ENCODE measurements around the gene TBXAS1. TPM values are rescaled to one million over a fixed set of nuclear protein-coding genes. Genes with fewer than 3 reads are reported as not detected.

The TBXAS1 gene
- total RNA-seq, 1 donor from 2014 or later, result 4.3 TPM

DNA sequence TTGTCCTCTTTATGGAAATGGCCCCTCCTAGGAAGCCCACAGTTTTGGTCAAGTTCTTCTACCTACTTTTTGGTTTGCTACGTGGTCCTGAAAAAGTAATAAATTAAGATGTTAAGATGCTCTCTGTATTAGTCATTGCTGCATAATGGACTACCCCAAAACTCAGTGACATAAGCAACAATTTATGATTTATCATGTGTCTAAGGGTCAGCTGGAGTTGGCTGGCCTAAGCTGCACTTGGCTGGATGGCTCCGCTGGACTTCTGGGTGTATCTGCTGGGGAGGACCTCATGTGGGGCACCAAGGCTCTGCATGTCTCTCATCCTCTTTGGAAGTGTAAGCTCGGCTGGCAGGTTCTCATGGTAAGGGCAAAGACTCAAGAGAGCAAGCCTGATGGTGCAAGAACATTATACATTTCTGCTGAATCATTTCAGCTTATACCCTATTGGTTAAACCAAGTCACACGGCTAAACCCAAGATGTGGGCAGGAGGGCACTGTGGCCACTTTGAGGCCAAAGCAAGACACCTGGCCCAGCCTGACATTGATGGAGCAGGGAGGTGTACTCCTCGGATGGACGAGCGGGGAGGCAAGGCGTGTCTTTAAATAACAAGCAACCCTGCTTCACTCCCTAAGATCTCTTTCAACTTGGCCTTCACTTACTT lies 47.7 kb downstream of the TBXAS1 start:
- no peak for DNase-seq (ENCODE audit: low spot score)
- intact Hi-C loops (cut with DNase I), result no loop called here

DNA sequence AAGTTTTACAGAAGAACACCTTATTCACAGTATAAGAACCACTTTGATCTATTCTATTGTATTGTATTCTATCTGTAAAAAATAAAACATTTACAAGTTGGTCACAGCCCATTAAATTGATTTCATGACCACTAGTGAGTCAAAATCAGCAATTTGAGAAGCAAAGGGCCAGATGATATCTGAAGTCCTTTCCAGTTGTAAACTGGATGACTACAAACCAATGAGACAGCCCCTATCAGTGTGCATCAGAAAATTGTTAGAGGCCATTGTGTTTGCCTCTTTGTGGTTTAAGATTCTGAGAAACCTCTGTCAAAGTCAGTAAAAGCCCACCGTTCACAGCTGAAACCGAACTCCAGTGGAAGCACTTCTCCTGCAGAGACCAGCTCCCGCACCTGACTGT lies 54.8 kb downstream of the TBXAS1 start:
- intact Hi-C loops (cut with DNase I), result no loop called here
- DNase-seq (ENCODE audit: low spot score), result no peak

DNA sequence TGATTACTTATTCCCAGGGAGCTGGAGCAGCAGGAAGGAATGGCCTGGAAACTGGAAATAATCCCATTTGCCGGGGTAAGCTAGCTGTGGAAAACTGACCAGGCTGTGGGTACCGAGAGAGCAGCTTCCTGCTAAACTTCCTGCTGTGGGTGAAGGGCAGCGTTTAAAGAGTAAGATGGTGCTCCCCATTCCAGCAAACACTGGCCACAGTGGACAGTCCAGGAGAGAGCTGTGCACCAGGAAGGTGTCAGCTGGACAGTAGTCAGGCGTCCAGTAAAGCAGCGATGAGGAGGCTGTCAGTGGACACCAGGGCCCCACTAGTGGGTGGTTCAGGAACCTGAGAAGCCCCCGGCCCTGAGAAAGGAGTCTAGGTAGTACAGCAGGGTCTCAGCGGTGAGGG lies 55.4 kb downstream of the TBXAS1 start:
- intact Hi-C loops (cut with DNase I), result no loop called here
- DNase-seq (ENCODE audit: low spot score), result no peak

DNA sequence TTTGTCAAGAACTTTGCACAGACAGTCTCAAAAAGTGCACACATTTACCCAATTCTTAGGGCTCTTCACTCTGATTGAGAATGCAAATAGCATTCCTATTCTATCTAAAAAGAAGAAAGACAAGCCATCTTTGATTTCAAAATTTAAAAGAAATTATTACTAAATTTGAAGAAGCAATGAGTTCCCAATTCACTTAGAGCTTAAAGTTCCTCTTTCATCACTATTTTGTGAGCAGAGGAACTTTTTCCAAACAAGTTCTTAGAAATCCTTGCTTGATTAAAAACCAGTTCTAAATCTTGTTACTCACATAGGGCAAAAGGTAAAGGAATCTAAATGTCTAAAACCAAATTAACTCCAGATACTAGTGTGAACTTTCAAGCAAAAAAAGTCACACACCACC lies 56.4 kb downstream of the TBXAS1 start:
- intact Hi-C loops (cut with DNase I), result no loop called here
- no peak for DNase-seq (ENCODE audit: low spot score)

DNA sequence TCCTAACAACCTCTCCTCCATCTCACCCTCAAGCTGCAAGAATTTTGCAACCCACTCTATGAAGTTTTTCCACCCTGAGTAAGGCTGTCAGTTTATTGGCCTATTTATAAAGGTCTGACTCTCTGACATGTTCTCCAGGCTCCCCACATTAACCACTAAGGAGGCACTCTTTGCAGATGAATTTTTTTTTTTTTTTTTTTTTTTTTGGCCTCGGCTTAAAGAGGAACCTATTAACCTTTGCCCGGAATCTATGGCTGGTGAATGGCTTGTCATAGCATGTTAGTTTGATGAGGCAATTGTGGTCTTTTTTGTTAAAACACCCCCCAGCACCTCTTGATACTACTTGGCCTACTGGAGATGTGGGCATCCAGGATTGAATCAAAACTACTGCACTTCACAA lies 57.1 kb downstream of the TBXAS1 start:
- intact Hi-C loops (cut with DNase I), result no loop called here
- no peak for DNase-seq (ENCODE audit: low spot score)

DNA sequence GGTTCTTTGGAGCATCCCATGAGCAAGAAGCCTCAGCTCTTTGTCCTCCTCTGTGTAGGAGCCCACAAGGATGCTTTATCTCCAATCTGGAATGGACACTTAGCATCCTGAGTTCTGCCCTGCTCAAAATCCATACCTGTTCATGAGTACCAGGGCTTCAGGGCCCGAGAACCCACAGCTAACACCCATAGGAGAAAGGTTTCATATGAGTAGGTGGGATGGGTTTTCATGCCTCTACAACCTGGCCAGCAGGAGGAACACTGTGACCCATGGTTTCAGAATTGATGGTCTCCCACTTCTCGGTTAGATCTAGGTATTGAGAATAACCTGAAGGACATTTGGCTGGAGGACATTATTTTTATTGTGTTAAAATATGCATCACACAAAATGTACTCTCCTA lies 57.8 kb downstream of the TBXAS1 start:
- no peak for DNase-seq (ENCODE audit: low spot score)
- intact Hi-C loops (cut with DNase I), result no loop called here

DNA sequence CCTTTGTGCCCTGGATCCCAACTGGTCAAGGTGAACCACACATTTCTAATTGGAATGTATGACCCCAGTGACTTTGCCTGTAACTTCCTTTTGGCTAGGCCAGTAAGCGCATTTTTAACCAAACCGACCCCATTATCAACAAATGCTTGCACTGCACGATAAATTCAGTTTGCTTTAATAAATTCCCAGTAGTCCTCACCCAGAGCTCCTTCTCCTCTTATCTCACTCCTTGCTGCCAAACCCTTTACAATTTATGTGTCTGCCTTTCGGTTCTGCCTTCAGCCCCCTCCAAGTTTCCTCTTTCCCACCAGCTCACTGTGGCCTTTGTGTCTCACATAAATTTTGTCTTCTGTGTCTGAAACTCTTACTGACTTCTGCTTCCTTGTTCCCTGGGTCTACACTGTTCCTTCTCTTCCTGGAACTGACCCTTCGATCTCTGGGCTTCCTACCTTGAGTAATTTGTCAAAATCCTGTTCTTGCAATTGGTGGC lies 59.0 kb downstream of the TBXAS1 start:
- intact Hi-C loops (cut with DNase I), result no loop called here
- no peak for DNase-seq (ENCODE audit: low spot score)

DNA sequence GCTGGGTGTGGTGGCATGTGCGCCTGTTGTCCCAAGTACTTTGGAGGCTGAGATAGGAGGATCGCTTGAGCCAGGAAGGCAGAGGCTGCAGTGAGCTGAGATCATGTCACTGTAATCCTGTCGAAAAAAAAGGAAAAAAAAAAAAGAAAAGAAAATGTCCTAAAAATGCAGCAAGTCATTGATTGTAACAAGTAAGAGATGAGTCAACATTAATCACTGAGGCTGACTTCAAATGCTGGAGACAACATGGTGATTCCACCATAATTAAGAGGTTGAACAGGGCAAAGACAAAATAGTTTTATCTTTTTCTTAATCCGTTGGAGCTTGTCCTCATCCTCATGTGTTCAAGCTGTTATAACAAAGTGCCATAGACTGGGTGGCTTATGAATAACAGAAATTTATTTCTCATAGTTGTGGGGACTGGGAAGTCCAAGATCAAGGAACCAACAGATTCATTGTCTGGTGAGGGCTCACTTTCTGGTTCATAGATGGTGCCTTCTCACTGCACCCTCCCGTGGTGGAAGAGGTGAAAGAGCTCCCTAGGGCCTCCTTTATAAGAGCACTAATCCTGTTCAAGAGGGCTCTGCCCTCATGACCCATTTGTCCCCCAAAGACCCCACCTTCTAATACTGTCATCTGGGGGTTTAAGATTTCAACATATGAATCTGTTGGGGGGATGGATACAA lies 60.3 kb downstream of the TBXAS1 start:
- DNase-seq (ENCODE audit: low spot score), result no peak
- intact Hi-C loops (cut with DNase I), result no loop called here

DNA sequence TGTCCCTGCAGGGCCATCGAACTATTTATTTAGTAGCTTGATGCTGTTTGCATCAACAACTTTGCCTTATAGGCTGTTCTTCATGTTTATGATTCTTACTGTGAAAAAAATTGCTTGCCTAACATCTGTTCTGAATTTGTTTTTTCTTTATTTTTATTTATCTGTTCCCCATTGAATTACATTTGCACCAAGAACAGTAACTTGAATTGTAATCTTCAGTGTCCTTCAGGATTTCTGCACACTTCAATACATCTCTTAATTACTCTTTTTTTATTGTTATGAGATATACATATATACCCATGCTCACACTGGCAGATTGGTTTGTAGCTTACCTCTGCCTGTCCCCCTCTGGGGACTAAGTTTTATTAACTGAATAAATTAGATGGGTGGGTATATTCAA lies 64.4 kb downstream of the TBXAS1 start:
- no peak for DNase-seq (ENCODE audit: low spot score)
- intact Hi-C loops (cut with DNase I), result no loop called here

DNA sequence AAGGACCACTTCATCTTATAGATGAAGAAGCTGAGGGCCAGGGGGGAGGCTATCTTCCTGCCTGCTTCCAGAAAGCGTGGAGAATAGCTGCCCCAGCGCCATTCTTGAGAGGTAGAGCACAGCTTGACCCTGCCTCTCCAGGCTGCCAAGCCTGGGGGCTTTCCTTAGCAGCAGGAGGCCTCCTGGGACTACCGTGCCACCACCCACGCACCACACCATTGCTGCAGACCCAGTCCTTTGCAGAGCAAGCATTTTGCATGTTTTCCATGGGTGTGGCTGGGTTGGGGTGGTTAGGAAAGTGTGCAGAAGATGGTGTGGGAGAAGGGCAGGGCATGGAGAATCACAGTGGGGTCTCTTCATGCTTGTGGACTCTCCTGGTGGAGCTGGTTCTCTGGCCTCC lies 64.9 kb downstream of the TBXAS1 start:
- no peak for DNase-seq (ENCODE audit: low spot score)
- intact Hi-C loops (cut with DNase I), result no loop called here

DNA sequence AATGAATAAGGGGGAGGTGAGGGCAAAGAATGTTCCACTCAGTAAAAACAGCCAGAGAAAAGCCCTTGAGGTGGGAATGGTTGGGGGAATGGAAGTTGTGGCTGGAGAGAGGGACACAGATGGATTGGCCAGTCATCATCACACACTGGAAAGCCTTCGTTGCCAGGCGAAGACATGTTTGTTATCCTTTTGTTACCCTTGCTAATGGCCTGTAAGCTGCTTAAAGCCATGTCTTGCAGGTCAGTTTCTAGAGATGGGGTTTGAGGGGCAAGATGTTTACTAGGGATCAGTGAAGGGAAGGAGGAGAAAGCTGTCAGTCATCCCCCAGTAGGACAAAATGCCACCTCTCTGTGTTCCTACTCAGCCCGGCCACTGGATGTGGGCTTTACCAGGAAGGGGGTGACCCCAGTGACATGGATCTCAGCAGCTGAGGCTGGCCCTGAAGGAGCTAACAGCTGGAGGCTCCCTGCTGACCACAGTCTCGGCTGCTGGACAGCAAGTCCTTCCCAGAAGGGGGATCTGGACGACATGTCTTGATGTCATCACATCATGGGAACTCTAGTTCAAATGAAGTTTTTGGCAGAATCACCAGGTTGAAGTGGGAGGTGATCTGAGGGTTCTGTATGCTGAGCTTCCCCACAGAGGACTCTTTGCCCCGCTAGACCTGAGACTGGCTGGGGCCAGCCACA lies 66.2 kb downstream of the TBXAS1 start:
- intact Hi-C loops (cut with DNase I), result no loop called here
- DNase-seq (ENCODE audit: low spot score), result no peak

DNA sequence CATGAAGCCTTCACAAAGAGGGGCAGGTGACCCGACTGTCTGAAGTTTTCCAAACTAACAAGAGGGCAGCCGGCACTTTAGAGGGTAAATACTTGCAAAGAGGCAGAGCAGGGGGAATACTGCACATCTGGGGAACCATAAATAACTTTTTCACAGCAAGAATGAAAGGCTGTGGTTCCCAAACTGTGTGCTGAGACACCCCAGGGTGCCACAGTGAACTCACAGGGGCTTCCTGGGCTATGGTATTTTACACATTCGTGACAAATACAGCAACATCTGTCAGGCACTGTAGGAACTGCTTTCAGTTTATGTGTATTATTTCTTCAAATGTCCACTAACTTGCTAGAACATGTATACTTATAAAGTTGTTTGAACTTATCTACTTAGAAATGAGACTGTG lies 67.2 kb downstream of the TBXAS1 start:
- DNase-seq (ENCODE audit: low spot score), result no peak
- intact Hi-C loops (cut with DNase I), result no loop called here

DNA sequence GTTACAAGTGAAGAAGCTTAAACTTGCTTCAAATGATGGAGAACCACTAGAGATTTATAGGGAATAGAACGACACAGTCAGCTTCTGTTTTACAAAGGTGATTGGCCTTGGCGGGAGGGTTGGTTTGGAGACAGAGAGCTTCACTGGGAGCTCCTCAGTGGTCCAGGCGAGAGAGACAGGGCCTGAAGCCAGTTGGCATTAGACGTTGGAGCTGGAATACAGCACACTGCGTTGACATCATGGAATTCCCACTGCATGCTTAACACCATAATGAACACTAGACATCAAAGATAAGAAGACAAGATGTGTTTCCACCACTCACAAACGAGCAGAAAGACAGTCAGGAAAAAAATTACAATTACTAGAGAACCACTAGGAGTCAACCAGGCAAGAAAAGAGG lies 67.8 kb downstream of the TBXAS1 start:
- intact Hi-C loops (cut with DNase I), result no loop called here
- no peak for DNase-seq (ENCODE audit: low spot score)

DNA sequence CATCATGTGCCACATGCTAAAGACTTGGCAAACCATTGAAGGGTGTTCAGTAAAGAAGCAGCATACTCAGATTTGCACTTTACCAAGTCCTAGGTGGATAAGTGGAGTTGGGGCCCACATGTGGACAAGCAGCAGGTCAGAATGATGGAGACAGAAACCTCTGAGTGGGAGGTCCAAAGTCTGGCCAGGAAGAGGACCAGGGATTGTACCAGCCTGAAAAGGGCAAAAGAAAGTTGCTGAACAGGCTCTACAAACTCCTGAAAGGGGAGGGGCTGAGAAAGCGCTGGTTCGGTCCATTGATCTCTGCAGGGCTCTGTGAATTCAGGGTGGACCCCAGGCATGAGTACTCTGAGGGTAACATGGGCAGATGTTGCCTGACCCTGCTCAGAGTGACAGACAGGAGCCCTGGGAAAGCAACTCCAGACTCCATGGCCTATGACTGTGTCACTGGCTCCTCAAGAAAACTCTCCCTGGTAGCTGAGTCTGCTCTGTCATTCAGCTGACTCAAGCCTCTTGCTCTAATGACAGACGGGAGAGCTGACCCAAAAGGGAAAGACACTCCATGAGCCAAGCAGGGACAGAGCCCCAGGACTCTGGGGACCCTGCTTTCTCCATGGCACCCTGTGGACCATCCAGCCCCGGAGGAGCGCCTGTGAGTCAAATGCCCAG lies 68.5 kb downstream of the TBXAS1 start:
- DNase-seq (ENCODE audit: low spot score), result no peak
- intact Hi-C loops (cut with DNase I), result no loop called here

DNA sequence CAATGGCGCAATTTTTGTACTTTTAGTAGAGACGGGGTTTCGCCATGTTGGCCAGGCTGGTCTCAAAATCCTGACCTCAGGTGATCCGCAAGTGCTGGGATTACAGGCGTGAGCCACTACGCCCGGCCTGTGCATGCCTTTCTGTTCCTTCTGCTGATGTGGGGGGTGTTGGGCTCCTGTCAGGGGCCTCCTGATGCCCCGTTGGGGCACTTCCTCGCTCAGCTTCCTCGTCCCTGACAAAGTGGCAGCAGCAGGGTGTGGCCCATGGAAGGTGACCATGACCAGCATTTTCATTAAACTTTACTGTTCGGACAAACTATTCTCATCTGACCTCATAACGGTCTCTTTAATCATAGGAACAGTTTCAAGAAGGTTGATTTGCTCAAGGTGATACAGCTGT lies 69.4 kb downstream of the TBXAS1 start:
- intact Hi-C loops (cut with DNase I), result no loop called here
- no peak for DNase-seq (ENCODE audit: low spot score)

DNA sequence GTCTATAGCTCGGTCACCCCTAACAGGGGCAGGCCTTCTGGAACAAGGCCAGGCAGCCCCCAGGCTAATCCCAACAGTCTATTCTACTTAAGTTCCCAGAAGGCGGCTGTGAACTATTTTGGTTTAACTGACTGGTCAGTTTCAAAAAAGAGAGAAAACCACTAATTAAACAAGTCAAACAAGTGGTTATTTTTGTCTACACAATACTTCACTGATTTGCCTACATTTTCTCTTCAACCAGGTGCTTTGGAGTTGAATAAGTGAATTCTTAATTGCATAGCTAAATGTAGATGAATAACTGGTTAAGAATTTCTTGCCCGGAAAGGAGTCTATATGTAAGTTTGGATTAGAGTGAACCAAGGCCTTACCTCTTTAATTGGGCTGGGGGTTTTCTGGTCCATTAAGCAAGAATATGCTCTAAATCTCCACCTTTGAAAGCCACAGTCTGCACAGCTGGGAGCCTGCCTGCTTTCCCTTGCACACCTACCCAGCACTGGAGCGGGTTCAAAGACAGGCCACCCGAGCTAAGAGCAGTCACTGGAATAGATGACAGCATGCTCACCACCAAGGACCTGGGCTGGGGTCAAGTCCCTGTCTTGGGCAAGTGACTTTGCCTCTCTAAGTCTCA lies 70.4 kb downstream of the TBXAS1 start:
- no peak for DNase-seq (ENCODE audit: low spot score)
- intact Hi-C loops (cut with DNase I), result no loop called here

DNA sequence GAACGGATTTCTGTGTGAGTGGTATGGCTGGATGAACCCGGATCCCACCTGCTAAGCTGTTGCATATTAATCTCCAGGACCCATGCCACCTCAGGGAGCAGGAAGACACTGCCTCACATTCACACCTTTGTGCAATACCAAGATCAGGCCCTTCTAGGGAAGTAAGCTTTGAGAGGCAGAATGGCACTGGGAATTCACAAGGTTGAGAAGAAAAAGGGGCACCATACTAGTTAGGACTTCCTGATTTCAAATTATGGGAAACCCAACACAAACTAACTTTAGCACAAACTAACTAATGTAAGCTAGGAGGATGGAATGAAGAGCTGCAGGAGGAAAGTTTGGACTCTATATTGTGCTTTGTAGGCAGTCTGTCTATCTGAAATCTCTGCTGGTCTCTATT lies 71.3 kb downstream of the TBXAS1 start:
- DNase-seq (ENCODE audit: low spot score), result no peak
- intact Hi-C loops (cut with DNase I), result no loop called here

DNA sequence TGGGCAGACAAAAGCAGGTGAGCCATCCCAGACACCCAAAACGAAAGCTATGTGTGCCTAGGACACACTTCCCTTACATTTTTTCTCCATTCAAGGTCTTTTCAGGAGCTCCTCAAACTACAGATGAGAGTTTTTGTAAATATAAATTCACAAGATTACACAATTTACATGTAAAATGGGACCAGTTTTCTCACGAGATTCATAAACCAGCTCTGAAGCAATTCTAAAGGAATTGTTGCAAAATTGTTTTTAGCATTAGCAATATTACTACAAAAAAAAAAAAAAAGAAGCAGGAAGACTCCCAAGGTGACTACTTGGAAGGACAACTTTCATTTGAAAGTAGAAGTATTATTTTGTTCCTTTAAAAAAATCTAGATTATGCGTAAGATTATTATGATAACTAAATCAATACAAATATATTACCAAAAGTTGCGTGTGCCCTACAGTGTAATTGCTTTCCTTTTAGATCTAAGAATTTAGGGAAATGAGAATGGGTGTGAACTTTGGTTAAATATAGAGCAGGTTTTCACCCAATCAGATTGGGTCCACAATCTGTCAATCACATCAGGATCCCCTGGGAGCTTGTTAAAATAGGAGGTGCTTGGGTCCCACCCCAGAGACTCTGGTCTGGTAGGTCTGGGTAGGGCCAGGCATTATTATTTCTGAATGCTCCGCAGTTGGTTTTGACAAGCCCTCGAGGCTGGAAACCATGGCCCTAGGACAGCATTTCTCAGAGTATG lies 72.2 kb downstream of the TBXAS1 start:
- intact Hi-C loops (cut with DNase I), result no loop called here
- no peak for DNase-seq (ENCODE audit: low spot score)

DNA sequence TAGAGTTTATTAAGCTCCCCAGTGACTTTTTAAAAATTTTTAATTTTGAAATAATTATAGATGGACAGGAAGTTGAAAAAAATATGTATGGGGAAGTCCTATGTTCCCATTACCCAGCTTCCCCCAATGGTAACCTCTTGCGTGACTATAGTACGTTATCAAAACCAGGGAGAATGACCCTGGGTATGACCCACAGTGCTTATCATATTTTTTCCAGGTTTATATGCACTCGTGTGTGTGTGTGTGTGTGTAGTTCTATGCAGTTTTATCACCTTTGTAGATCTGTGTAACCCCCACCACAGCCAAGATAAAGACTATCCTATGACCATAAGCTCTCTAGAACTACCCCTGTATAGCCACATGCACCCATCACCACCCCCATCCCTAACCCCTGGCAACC lies 72.8 kb downstream of the TBXAS1 start:
- intact Hi-C loops (cut with DNase I), result no loop called here
- no peak for DNase-seq (ENCODE audit: low spot score)
